Mucosa of descending colon (tissue), 3 donors: Measurements from ENCODE around the gene SACM1L. TPM values are rescaled to one million over a fixed set of nuclear protein-coding genes. Genes with fewer than 3 reads are reported as not detected.

ENCODE experiments used
- ATAC-seq: fragments of 200-7000 bp; cut with Tn5 transposase; one replicate; pipeline ENCODE4 v1.9.1; 2020; ENCODE audit warnings: mild to moderate bottlenecking, moderate library complexity
- DNase-seq, 3 donors: peaks; one replicate each; pipeline ENCODE4 v3.0.0-alpha.2; 2020
- H3K36me3 ChIP-seq: fragments of 200-600 bp; one replicate; pipeline ENCODE4 v1.8.0; 2021; ENCODE audit warnings: low read depth, mild to moderate bottlenecking
- H3K4me1 ChIP-seq: fragments of 200-600 bp; one replicate; pipeline ENCODE4 v1.8.0; 2021; ENCODE audit warnings: low read depth, mild to moderate bottlenecking
- H3K4me3 ChIP-seq: fragments of 200-600 bp; one replicate; pipeline ENCODE4 v1.8.0; 2021; ENCODE audit warnings: mild to moderate bottlenecking
- H3K9me3 ChIP-seq: fragments of 200-600 bp; one replicate; pipeline ENCODE4 v1.8.0; 2021; ENCODE audit warnings: mild to moderate bottlenecking
- CTCF ChIP-seq: fragments of 200-600 bp; IDR thresholded peaks from one replicate; pipeline ENCODE4 v1.8.0; 2022; ENCODE audit warnings: antibody characterized with exemption, mild to moderate bottlenecking
- intact Hi-C, 2 donors: fragments of 100-400 bp; cut with DNase I in 1 of 2; cut with micrococcal nuclease in 1 of 2; formaldehyde crosslinking; loops; one replicate each; pipeline versions ENCODE4 v1.11.0 to v1.11.1; 2022; cut with DNase I, micrococcal nuclease
- total RNA-seq, 3 donors: library from RNA; stranded (reverse); fragmentation: NEBNext Ultra II Directional in 2 of 3; extraction: Animal tissue kit (Norgen Biotek cat#: 25700) in 2 of 3; gene quantifications; one replicate each; pipeline versions ENCODE4 v1.2.1 to v1.2.4, GENCODE V29; 2021 to 2023
- donor health status: DM: no; HTN: no; CAD: no; lungs with moderate emphysema.
- donor health status: DM: no; HTN: no; CAD: no.
- donor health status: DM: no; HTN: yes; CAD: no.

Gene SACM1L
- total RNA-seq, 3 donors from 2014 or later: 54.1 to 62.6 (median 57.2) TPM

- no peak overlapping the region for H3K4me3 ChIP-seq
- no peaks in the 10 kb centered on the region for H3K36me3 ChIP-seq
- DNase-seq (peak; percentile 71 to 89 (median 84)), ATAC-seq (peak; percentile 86)
- no peaks in the 10 kb centered on the region for H3K9me3 ChIP-seq
- peak; percentile 94 for TF ChIP-seq CTCF
- peaks cover 7% of the 10 kb centered on the region for H3K4me1 ChIP-seq
- intact Hi-C loops: loop anchor here (5.0 to 10.0 kb wide), 4 partner anchors 65 to 435 kb away; partner anchors contain the start of genes LIMD1 (in 2 of the 2) and TMEM158 (in 1 of the 2)
These were observed 29.3 kb upstream of the SACM1L start for GRCh38 chr3:45659661-45660566.

DNA sequence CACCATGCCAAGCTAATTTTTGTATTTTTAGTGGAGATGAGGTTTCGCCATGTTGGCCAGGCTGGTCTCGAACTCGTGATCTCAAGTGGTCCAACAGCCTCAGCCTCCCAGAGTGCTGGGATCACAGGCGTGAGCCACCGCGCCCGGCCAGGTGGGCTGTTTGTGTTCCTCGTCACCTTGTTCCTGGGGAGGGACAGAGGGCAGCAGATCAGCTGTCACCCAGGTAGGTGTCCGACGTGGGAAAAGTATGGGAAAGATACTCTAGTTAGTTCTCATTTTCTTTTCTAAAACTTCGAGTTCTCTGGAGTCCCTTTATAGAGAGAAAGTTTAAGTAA lies 28.7 kb upstream of the SACM1L start:
- intact Hi-C loops: loop anchor here in 1 of 2 donors (10.0 kb wide), 1 partner anchor 436 kb away; the partner anchor contains the start of gene TMEM158
- no peaks in the 10 kb centered on the region for H3K9me3 ChIP-seq
- no peak for TF ChIP-seq CTCF
- no peak for DNase-seq
- peaks cover 7% of the 10 kb centered on the region for H3K4me1 ChIP-seq
- H3K4me3 ChIP-seq: no peak overlapping the region
- no peak for ATAC-seq
- no peaks in the 10 kb centered on the region for H3K36me3 ChIP-seq

- Histone ChIP-seq H3K4me1 (peaks cover 7% of the 10 kb centered on the region), H3K36me3 (no peaks in the 10 kb centered on the region), H3K4me3 (no peak overlapping the region), H3K9me3 (no peaks in the 10 kb centered on the region)
- no peak for TF ChIP-seq CTCF
- DNase-seq (peak in 1 of 3 donors; percentile 69), ATAC-seq (peak; percentile 62)
- intact Hi-C loops: loop anchor here in 1 of 2 donors (10.0 kb wide), 1 partner anchor 440 kb away; the partner anchor contains the start of gene TMEM158
These were observed 24.6 kb upstream of the SACM1L start for GRCh38 chr3:45664578-45664977.

- intact Hi-C loops: loop anchor here in 1 of 2 donors (10.0 kb wide), 1 partner anchor 440 kb away; the partner anchor contains the start of gene TMEM158
- H3K4me3 ChIP-seq: no peak overlapping the region
- peaks cover 4% of the 10 kb centered on the region for H3K4me1 ChIP-seq
- no peaks in the 10 kb centered on the region for H3K9me3 ChIP-seq
- no peaks in the 10 kb centered on the region for H3K36me3 ChIP-seq
- DNase-seq: peak in 1 of 3 donors; percentile 69
- ATAC-seq: peak; percentile 75
- peak; percentile 20 for TF ChIP-seq CTCF
These were observed 24.1 kb upstream of the SACM1L start for GRCh38 chr3:45665101-45665572.

DNA sequence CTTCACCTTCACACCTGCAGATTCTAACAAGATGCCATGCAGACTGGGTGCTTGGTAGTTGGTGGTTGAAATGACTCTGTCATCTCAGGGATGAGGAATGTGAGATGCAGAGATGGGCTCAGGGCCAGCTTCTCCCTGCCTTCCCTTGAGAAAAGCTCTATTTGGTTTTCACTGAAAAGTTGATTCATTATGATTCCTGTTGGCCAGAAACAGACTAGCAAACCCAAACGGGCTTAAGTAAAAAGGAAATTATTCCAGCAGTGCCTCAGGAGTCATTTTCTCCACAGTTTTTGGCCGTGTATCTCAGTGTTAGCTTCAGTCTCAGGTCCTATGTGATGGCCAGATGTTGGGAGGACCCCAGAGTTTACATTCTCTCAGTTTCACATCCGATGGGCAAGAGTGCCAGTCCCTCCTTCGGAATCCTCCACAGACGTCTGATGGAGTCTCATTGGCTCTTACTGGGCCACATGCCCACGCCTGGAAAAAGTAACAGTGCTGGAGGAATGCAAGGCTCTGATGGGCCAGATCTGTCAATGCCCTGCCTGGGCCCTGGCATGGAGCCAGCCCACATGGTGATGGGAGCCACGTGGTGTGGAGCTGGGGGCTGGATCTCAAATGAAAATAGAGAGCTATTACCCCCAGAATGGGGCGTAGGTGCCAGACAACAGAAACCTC lies 22.3 kb upstream of the SACM1L start:
- DNase-seq (no peak), ATAC-seq (no peak)
- TF ChIP-seq CTCF: no peak
- Histone ChIP-seq H3K36me3 (no peaks in the 10 kb centered on the region), H3K4me1 (no peaks in the 10 kb centered on the region), H3K4me3 (no peak overlapping the region), H3K9me3 (no peaks in the 10 kb centered on the region)
- intact Hi-C loops: loop anchor here in 1 of 2 donors (10.0 kb wide), 1 partner anchor 442 kb away; the partner anchor contains the start of gene TMEM158
